B cell (primary cell): ENCODE measurements around the gene SPEM3.

Experiments
- EZH2 ChIP-seq: IDR thresholded peaks from 2 replicates; pipeline ENCODE4 v1.6.1; 2012; ENCODE audit warnings: borderline replicate concordance, low read depth, mild to moderate bottlenecking, moderate library complexity, low read length; ENCODE audit not compliant: insufficient read depth, poor library complexity, severe bottlenecking
- TF ChIP-seq, protein P1 (sequence below): fragments of 200-600 bp; IDR thresholded peaks from one replicate; pipeline ENCODE4 v1.8.0; 2022; ENCODE audit warnings: antibody characterized with exemption, mild to moderate bottlenecking

DNA sequence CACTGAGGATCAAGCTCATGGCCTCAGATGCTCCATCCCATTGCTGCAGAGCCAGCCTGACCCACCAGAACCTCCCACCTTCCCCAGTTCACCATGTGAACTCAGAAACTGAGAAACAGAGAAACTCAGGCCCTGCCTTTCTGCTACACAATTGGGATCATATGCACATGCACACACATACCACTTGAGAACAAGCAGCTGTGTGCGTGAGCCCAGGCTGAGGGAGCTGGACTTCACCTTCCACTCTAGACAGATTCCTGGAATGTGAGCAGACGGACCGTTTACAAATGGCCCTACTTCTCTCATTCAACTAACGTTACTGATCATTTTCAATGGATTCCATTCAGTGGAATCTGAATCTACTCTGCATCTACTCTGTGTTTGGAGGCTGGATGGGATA is 5.0 kb upstream of the SPEM3 start:
- TF ChIP-seq, protein P1, sequence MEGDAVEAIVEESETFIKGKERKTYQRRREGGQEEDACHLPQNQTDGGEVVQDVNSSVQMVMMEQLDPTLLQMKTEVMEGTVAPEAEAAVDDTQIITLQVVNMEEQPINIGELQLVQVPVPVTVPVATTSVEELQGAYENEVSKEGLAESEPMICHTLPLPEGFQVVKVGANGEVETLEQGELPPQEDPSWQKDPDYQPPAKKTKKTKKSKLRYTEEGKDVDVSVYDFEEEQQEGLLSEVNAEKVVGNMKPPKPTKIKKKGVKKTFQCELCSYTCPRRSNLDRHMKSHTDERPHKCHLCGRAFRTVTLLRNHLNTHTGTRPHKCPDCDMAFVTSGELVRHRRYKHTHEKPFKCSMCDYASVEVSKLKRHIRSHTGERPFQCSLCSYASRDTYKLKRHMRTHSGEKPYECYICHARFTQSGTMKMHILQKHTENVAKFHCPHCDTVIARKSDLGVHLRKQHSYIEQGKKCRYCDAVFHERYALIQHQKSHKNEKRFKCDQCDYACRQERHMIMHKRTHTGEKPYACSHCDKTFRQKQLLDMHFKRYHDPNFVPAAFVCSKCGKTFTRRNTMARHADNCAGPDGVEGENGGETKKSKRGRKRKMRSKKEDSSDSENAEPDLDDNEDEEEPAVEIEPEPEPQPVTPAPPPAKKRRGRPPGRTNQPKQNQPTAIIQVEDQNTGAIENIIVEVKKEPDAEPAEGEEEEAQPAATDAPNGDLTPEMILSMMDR: no peak
- no peak for TF ChIP-seq EZH2
